ENCODE measurements around the gene CD200R1.
"Not testable (repeated sequence)": the region's sequence is repeated elsewhere in the genome, so short reads cannot be mapped to it uniquely, and the experiment has no call there.

Gene CD200R1

GRCh38 chr3:112973325-112974177, 1.4 kb downstream of the CD200R1 start:
- no peak for DNase-seq

GRCh38 chr3:112972158-112972557, 2.7 kb downstream of the CD200R1 start:
- no peak for DNase-seq

GRCh38 chr3:112967828-112968227, 7.1 kb downstream of the CD200R1 start:
- DNase-seq: no peak

- DNase-seq: no peak
These were observed 7.5 kb downstream of the CD200R1 start for GRCh38 chr3:112967425-112967824.

- no peak for DNase-seq
These were observed 8.3 kb downstream of the CD200R1 start for GRCh38 chr3:112966633-112967032.

GRCh38 chr3:112965656-112966055, 9.2 kb downstream of the CD200R1 start:
- no peak for DNase-seq

- DNase-seq: no peak
These were observed 11.2 kb downstream of the CD200R1 start for GRCh38 chr3:112963683-112964082.

GRCh38 chr3:112958811-112959560, 15.9 kb downstream of the CD200R1 start:
- DNase-seq: no peak

- no peak for DNase-seq
These were observed 18.6 kb downstream of the CD200R1 start for GRCh38 chr3:112956351-112956750.

- no peak for DNase-seq
These were observed 26.5 kb downstream of the CD200R1 start for GRCh38 chr3:112948346-112948838.

GRCh38 chr3:112931736-112932521, 43.0 kb downstream of the CD200R1 start:
- no peak for DNase-seq

GRCh38 chr3:112930771-112931170, 44.1 kb downstream of the CD200R1 start:
- DNase-seq: no peak

GRCh38 chr3:112925969-112926368, 48.9 kb downstream of the CD200R1 start:
- no peak for DNase-seq

- no peak for DNase-seq
These were observed 49.3 kb downstream of the CD200R1 start for GRCh38 chr3:112925560-112925959.

GRCh38 chr3:112919541-112919940, 55.4 kb downstream of the CD200R1 start:
- not testable (repeated sequence) for DNase-seq

- no peak for DNase-seq
These were observed 66.7 kb downstream of the CD200R1 start for GRCh38 chr3:112908252-112908651.

- no peak for DNase-seq
These were observed 70.1 kb downstream of the CD200R1 start for GRCh38 chr3:112904786-112905185.

GRCh38 chr3:112900113-112900512, 74.8 kb downstream of the CD200R1 start:
- no peak for DNase-seq

- no peak for DNase-seq
These were observed 77.1 kb downstream of the CD200R1 start for GRCh38 chr3:112897791-112898190.

GRCh38 chr3:112894258-112894657, 80.6 kb downstream of the CD200R1 start:
- no peak for DNase-seq

GRCh38 chr3:112889357-112889756, 85.5 kb downstream of the CD200R1 start:
- no peak for DNase-seq

- no peak for DNase-seq
These were observed 86.4 kb downstream of the CD200R1 start for GRCh38 chr3:112888381-112889085.
